HG03469 (cell line): Measurements from ENCODE around the gene ARHGAP24.
A peak's percentile ranks its signal among the peaks of the same experiment; 100 is the strongest.

Source experiments
- ATAC-seq: cut with Tn5 transposase; IDR thresholded peaks from one replicate; pipeline ENCODE4 v1.9.1; 2021; ENCODE audit warnings: mild to moderate bottlenecking, moderate library complexity, moderate number of reproducible peaks; ENCODE audit not compliant: unreplicated experiment

The ARHGAP24 gene

GRCh38 chr4:85474818-85475630 lies at the start of gene ARHGAP24:
Gene ARHGAP24, plus strand, starts transcription at chr4:85475150.
- ATAC-seq: peak; percentile 83

GRCh38 chr4:85426366-85426765 lies 48.6 kb upstream of the ARHGAP24 start:
- no peak for ATAC-seq

- ATAC-seq: no peak
Measured at GRCh38 chr4:85427123-85427522, 47.8 kb upstream of the ARHGAP24 start.

- ATAC-seq: no peak
Measured at GRCh38 chr4:85430226-85430625, 44.7 kb upstream of the ARHGAP24 start.

- ATAC-seq: no peak
Measured at GRCh38 chr4:85430697-85431096, 44.3 kb upstream of the ARHGAP24 start.

GRCh38 chr4:85431156-85431555 lies 43.8 kb upstream of the ARHGAP24 start:
- no peak for ATAC-seq

- no peak for ATAC-seq
Measured at GRCh38 chr4:85431881-85432485, 43.0 kb upstream of the ARHGAP24 start.

GRCh38 chr4:85445050-85445639 lies 29.8 kb upstream of the ARHGAP24 start:
- ATAC-seq: no peak

- no peak for ATAC-seq
Measured at GRCh38 chr4:85446141-85446861, 28.6 kb upstream of the ARHGAP24 start.

GRCh38 chr4:85448906-85449890 lies 25.8 kb upstream of the ARHGAP24 start:
- ATAC-seq: peak; percentile 66

GRCh38 chr4:85452058-85452731 lies 22.8 kb upstream of the ARHGAP24 start:
- ATAC-seq: no peak

- no peak for ATAC-seq
Measured at GRCh38 chr4:85455942-85456341, 19.0 kb upstream of the ARHGAP24 start.

GRCh38 chr4:85457752-85458467 lies 17.0 kb upstream of the ARHGAP24 start:
- no peak for ATAC-seq

- no peak for ATAC-seq
Measured at GRCh38 chr4:85459736-85460135, 15.2 kb upstream of the ARHGAP24 start.

- ATAC-seq: no peak
Measured at GRCh38 chr4:85474356-85474755, 594 bp upstream of the ARHGAP24 start.

- ATAC-seq: no peak
Measured at GRCh38 chr4:85475631-85476233, 782 bp downstream of the ARHGAP24 start.

GRCh38 chr4:85476381-85476780 lies 1.4 kb downstream of the ARHGAP24 start:
- ATAC-seq: no peak

- no peak for ATAC-seq
Measured at GRCh38 chr4:85477534-85477933, 2.6 kb downstream of the ARHGAP24 start.

GRCh38 chr4:85478576-85478975 lies 3.6 kb downstream of the ARHGAP24 start:
- no peak for ATAC-seq
